B cell (primary cell): ENCODE measurements around the gene MAPT. TPM values are rescaled to one million over a fixed set of nuclear protein-coding genes. Genes with fewer than 3 reads are reported as not detected.

Experiments
- ATAC-seq: fragments of 200-7000 bp; cut with Tn5 transposase; one replicate; pipeline ENCODE4 v1.10.0; 2021; ENCODE audit warnings: low read depth, mild to moderate bottlenecking, moderate number of reproducible peaks, moderate library complexity
- CTCF ChIA-PET: fragments of 350-600 bp; sonication (Branson Sonifier 250); formaldehyde crosslinking; loops from one replicate; lab custom pipeline; 2021; ENCODE audit warnings: antibody characterized with exemption, inconsistent platforms; lab: Charles Lee
- POLR2A ChIA-PET: fragments of 350-600 bp; sonication (Branson Sonifier 250); formaldehyde crosslinking; loops from one replicate; lab custom pipeline; 2021; ENCODE audit warnings: antibody characterized with exemption; lab: Charles Lee
- DNase-seq: peaks from one replicate; pipeline ENCODE4 v3.0.0; 2013
- H2AFZ ChIP-seq: 2 replicates; pipeline ENCODE4 v1.6.1; 2012; ENCODE audit warnings: mild to moderate bottlenecking, low read depth, low read length; ENCODE audit not compliant: insufficient read depth, poor library complexity, severe bottlenecking
- H3K27ac ChIP-seq, 2 donors: 1 replicate in 1 of 2; 2 replicates in 1 of 2; pipeline ENCODE4 v1.5.1; 2012 to 2013; ENCODE audit warnings: low read length in 2 of 2, mild to moderate bottlenecking in 2 of 2, moderate library complexity in 1 of 2
- H3K27me3 ChIP-seq, 4 experiments: fragments of 200-600 bp in 1 of 4; sonication (generic) in 1 of 4; replicated peaks in 1 of 4; 1 replicate in 2 of 4; 2 replicates in 2 of 4; pipeline versions ENCODE4 v1.6.1 to v1.7.0; 2013 to 2016; ENCODE audit warnings: low read length in 3 of 4, mild to moderate bottlenecking in 2 of 4, mixed read lengths in 1 of 4, moderate library complexity in 1 of 4; ENCODE audit not compliant: insufficient read depth in 4 of 4, control insufficient read depth in 3 of 4; ENCODE audit errors: control extremely low read depth in 1 of 4
- H3K36me3 ChIP-seq, 2 experiments: replicated peaks in 1 of 2; 1 replicate in 1 of 2; 2 replicates in 1 of 2; pipeline versions ENCODE4 v1.6.1 to v1.7.1; 2013; ENCODE audit warnings: low read length in 1 of 2; ENCODE audit not compliant: insufficient read depth in 2 of 2, control insufficient read depth in 1 of 2; ENCODE audit errors: control extremely low read depth in 1 of 2, extremely low read depth in 1 of 2
- H3K4me1 ChIP-seq, 2 donors: fragments of 200-600 bp in 1 of 2; sonication (generic) in 1 of 2; 1 replicate in 1 of 2; 2 replicates in 1 of 2; pipeline versions ENCODE4 v1.5.1 to v1.6.1; 2013 to 2017; ENCODE audit warnings: low read length in 2 of 2; ENCODE audit not compliant: control insufficient read depth in 2 of 2, insufficient read depth in 2 of 2
- H3K4me2 ChIP-seq: replicated peaks from 2 replicates; pipeline ENCODE3; 2012; ENCODE audit warnings: mild to moderate bottlenecking, low read depth, low read length; ENCODE audit not compliant: poor library complexity, severe bottlenecking
- H3K4me3 ChIP-seq, 5 experiments: fragments of 200-600 bp in 1 of 5; sonication (generic) in 1 of 5; 1 replicate in 3 of 5; 2 replicates in 2 of 5; pipeline versions ENCODE4 v1.5.1 to v1.7.0; 2011 to 2016; ENCODE audit warnings: low read length in 4 of 5, mild to moderate bottlenecking in 4 of 5, low read depth in 2 of 5, control low read depth in 1 of 5, moderate library complexity in 1 of 5; ENCODE audit not compliant: insufficient read depth in 1 of 5; ENCODE audit errors: control extremely low read depth in 1 of 5, extremely low read depth in 1 of 5
- H3K79me2 ChIP-seq: fragments of 200-600 bp; sonication (generic); one replicate; pipeline ENCODE4 v1.6.0; 2016; ENCODE audit warnings: low read length; ENCODE audit not compliant: control insufficient read depth, insufficient read depth
- H3K9ac ChIP-seq: fragments of 200-600 bp; sonication (generic); 2 replicates; pipeline ENCODE4 v1.6.1; 2017; ENCODE audit warnings: mild to moderate bottlenecking, low read length, moderate library complexity
- H3K9me3 ChIP-seq, 3 donors: one replicate each; pipeline versions ENCODE4 v1.6.1 to v1.7.1; 2013; ENCODE audit warnings: low read length in 2 of 3; ENCODE audit not compliant: control insufficient read depth in 2 of 3, insufficient read depth in 1 of 3; ENCODE audit errors: control extremely low read depth in 1 of 3
- H4K20me1 ChIP-seq: 2 replicates; pipeline ENCODE4 v1.6.0; 2012; ENCODE audit warnings: mild to moderate bottlenecking, low read length; ENCODE audit not compliant: insufficient read depth, control insufficient read depth, poor library complexity, severe bottlenecking
- H3K27ac Mint-ChIP-seq: one replicate; pipeline ENCODE4 v1.8.0; 2021; ENCODE audit warnings: mixed read lengths
- H3K27me3 Mint-ChIP-seq: one replicate; pipeline ENCODE4 v1.8.0; 2021; ENCODE audit warnings: mixed read lengths
- H3K4me1 Mint-ChIP-seq: one replicate; pipeline ENCODE4 v1.8.0; 2021; ENCODE audit warnings: mixed read lengths
- H3K4me3 Mint-ChIP-seq: one replicate; pipeline ENCODE4 v1.8.0; 2021; ENCODE audit warnings: mixed read lengths
- H3K9me3 Mint-ChIP-seq: one replicate; pipeline ENCODE4 v1.8.0; 2022; ENCODE audit warnings: mixed read lengths; ENCODE audit not compliant: insufficient read depth
- EZH2 ChIP-seq: IDR thresholded peaks from 2 replicates; pipeline ENCODE4 v1.6.1; 2012; ENCODE audit warnings: borderline replicate concordance, low read depth, mild to moderate bottlenecking, moderate library complexity, low read length; ENCODE audit not compliant: insufficient read depth, poor library complexity, severe bottlenecking
- WGBS: methylation state at CpG from one replicate; pipeline ENCODE4 v1.1.5; 2013; ENCODE audit warnings: missing lambda C conversion rate; ENCODE audit not compliant: insufficient coverage; 5-methylcytosine and 5-hydroxymethylcytosine counted together
- intact Hi-C: fragments of 100-400 bp; cut with micrococcal nuclease; formaldehyde crosslinking; loops from one replicate; pipeline ENCODE4 v1.10.0; 2022
- polyA plus RNA-seq: library from polyadenylated mRNA; depleted of rRNA; stranded (reverse); fragments of >200 nt; gene quantifications from 2 replicates; pipeline ENCODE4 v1.2.3, GENCODE V29; 2012
- total RNA-seq, 2 donors: library from RNA; stranded (reverse); fragments of 120-200 nt in 1 of 2; gene quantifications; 1 replicate in 1 of 2; 2 replicates in 1 of 2; pipeline versions ENCODE4 v1.2.3 to v1.2.4, GENCODE V29; 2013 to 2022
- TF ChIP-seq, protein P1 (sequence below): fragments of 200-600 bp; IDR thresholded peaks from one replicate; pipeline ENCODE4 v1.8.0; 2022; ENCODE audit warnings: antibody characterized with exemption, mild to moderate bottlenecking

Gene MAPT
- total and polyA plus RNA-seq, 2 donors (not counting 1 experiment from before 2014, with no cell fraction given) = 0.13 to 0.20 TPM

DNA sequence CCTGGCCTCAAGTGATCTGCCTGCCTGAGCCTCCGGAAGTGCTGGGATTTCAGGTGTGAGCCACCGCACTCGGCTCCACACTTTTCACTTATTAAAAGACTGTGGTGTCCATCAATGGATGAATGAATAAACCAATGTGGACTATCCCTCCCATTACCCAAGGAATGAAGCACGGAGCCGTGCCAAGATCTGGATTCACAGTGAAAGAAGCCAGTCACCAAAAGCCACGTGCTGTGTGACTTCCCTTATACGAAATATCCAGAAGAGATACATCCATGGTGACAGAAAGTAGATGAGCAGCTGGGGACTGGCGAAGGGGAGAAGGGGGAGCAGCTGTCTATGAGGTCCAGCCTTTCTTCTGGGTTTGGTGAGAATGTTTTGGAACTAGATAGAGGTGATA, 56.5 kb downstream of the MAPT start:
- no peaks in the 10 kb centered on the region for H3K9me3 Mint-ChIP-seq
- WGBS = 87% methylated on average over 5 of the region's 8 CpGs
- H3K4me2 ChIP-seq = no peak overlapping the region
- TF ChIP-seq EZH2 = no peak
- TF ChIP-seq, protein P1, sequence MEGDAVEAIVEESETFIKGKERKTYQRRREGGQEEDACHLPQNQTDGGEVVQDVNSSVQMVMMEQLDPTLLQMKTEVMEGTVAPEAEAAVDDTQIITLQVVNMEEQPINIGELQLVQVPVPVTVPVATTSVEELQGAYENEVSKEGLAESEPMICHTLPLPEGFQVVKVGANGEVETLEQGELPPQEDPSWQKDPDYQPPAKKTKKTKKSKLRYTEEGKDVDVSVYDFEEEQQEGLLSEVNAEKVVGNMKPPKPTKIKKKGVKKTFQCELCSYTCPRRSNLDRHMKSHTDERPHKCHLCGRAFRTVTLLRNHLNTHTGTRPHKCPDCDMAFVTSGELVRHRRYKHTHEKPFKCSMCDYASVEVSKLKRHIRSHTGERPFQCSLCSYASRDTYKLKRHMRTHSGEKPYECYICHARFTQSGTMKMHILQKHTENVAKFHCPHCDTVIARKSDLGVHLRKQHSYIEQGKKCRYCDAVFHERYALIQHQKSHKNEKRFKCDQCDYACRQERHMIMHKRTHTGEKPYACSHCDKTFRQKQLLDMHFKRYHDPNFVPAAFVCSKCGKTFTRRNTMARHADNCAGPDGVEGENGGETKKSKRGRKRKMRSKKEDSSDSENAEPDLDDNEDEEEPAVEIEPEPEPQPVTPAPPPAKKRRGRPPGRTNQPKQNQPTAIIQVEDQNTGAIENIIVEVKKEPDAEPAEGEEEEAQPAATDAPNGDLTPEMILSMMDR = no peak
- H3K27me3 Mint-ChIP-seq = peaks cover 36% of the 10 kb centered on the region
- no peak overlapping the region for H3K27ac ChIP-seq
- peaks cover 6% of the 10 kb centered on the region for H3K4me1 Mint-ChIP-seq
- no peak overlapping the region for H3K27ac Mint-ChIP-seq
- H3K79me2 ChIP-seq = no peaks in the 10 kb centered on the region
- ChIA-PET POLR2A (no interaction called here), CTCF (no interaction called here)
- no peak overlapping the region for H3K4me3 ChIP-seq
- no peaks in the 10 kb centered on the region for H3K9me3 ChIP-seq
- ATAC-seq (no peak), DNase-seq (no peak)
- no peak overlapping the region for H3K4me3 Mint-ChIP-seq
- no peaks in the 10 kb centered on the region for H4K20me1 ChIP-seq
- peaks cover 0 to 33% (median 18%) of the 10 kb centered on the region in 4 experiments for H3K27me3 ChIP-seq
- H3K9ac ChIP-seq = no peak overlapping the region
- intact Hi-C loops = no loop called here
- peaks cover 11 to 13% of the 10 kb centered on the region in 2 donors for H3K4me1 ChIP-seq
- no peaks in the 10 kb centered on the region for H3K36me3 ChIP-seq
- H2AFZ ChIP-seq = no peak overlapping the region

DNA sequence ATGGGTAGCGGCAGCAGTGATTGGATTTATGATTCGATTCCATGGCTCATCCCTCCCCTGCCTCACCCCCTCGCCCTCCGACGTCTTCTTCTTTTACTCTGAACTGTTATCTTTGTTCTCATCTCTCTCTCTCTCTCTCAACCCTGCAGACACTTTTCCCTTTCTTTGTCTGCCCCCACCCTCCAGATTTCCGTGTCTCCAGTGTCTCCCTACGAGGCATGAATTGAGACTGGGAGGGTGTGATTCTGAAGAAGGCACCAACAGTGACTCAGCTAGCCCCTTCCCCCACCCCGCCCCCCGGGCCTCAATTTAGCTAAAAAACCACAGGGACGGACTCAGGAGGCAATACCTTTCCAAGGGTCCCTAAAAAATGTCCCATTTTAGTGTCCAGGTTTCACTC, 57.0 kb downstream of the MAPT start:
- intact Hi-C loops = no loop called here
- H3K9me3 Mint-ChIP-seq = no peaks in the 10 kb centered on the region

More for the DNA sequence above, 57.0 kb downstream of the MAPT start:
- Histone ChIP-seq H3K4me3 (no peak overlapping the region), H3K9me3 (no peaks in the 10 kb centered on the region), H3K4me2 (no peak overlapping the region), H3K4me1 (peaks cover 11 to 13% of the 10 kb centered on the region in 2 donors), H3K27me3 (peaks cover 0 to 33% (median 18%) of the 10 kb centered on the region in 4 experiments), H3K36me3 (no peaks in the 10 kb centered on the region), H3K79me2 (no peaks in the 10 kb centered on the region), H2AFZ (no peak overlapping the region), H3K9ac (no peak overlapping the region), H3K27ac (no peak overlapping the region), H4K20me1 (no peaks in the 10 kb centered on the region)
- 93% methylated on average over 3 of the region's 10 CpGs for WGBS
- Mint-ChIP-seq H3K4me1 (peaks cover 6% of the 10 kb centered on the region), H3K27me3 (peaks cover 35% of the 10 kb centered on the region), H3K4me3 (no peak overlapping the region), H3K27ac (no peak overlapping the region)
- DNase-seq = no peak
- CTCF ChIA-PET = interaction anchor here (0.5 kb wide), 1 partner anchor 1209 kb away, joined by 3 read pairs; no protein-coding TSS in a partner anchor
- POLR2A ChIA-PET = no interaction called here
- no peak for ATAC-seq
- TF ChIP-seq, protein P1 = no peak
- TF ChIP-seq EZH2 = no peak
